Panc1 (cell line): ENCODE data around the gene CCBE1. TPM values are rescaled to one million over a fixed set of nuclear protein-coding genes. Genes with fewer than 3 reads are reported as not detected.

Experiments used
- ATAC-seq: fragments of 200-7000 bp; cut with Tn5 transposase; 2 replicates; pipeline ENCODE4 v1.9.1; 2020; ENCODE audit warnings: mild to moderate bottlenecking, moderate library complexity
- BruUV-seq: library from RNA; stranded (reverse); fragments of 400-500 nt; replicated peaks from 2 replicates; lab custom pipeline; 2021; lab: Mats Ljungman, UMichigan
- CTCF ChIA-PET: fragments of 300-600 bp; sonication (Branson Sonifier 250); formaldehyde crosslinking; loops from one replicate; lab custom pipeline; 2022; ENCODE audit warnings: antibody characterized with exemption; lab: Charles Lee
- POLR2A ChIA-PET: fragments of 300-600 bp; sonication (Branson Sonifier 250); formaldehyde crosslinking; loops from one replicate; lab custom pipeline; 2022; ENCODE audit warnings: antibody characterized with exemption; lab: Charles Lee
- DNase-seq: peaks from one replicate; pipeline ENCODE4 v3.0.0-alpha.2; 2010; ENCODE audit warnings: low read depth, low spot score
- H3K27ac ChIP-seq: 2 replicates; pipeline ENCODE4 v1.5.1; 2011; ENCODE audit warnings: mild to moderate bottlenecking, low read length, inconsistent platforms
- H3K27me3 ChIP-seq: fragments of 200-500 bp; sonication (Bioruptor generic); 2 replicates; pipeline ENCODE4 v1.6.0; 2014; ENCODE audit warnings: low read length, inconsistent platforms; ENCODE audit not compliant: control insufficient read depth, insufficient read depth
- H3K36me3 ChIP-seq: fragments of 200-500 bp; sonication (Bioruptor generic); 2 replicates; pipeline ENCODE4 v1.5.1; 2014; ENCODE audit warnings: inconsistent platforms, mild to moderate bottlenecking, low read length, moderate library complexity; ENCODE audit not compliant: control insufficient read depth, insufficient read depth
- H3K4me1 ChIP-seq: 2 replicates; pipeline ENCODE4 v1.5.1; 2011; ENCODE audit warnings: inconsistent platforms, mild to moderate bottlenecking, low read length, moderate library complexity; ENCODE audit not compliant: control insufficient read depth, insufficient read depth
- H3K4me3 ChIP-seq, 2 experiments: 2 replicates each; pipeline ENCODE4 v1.5.1; 2011 to 2012; ENCODE audit warnings: low read depth in 2 of 2, low read length in 2 of 2, mild to moderate bottlenecking in 2 of 2, inconsistent platforms in 1 of 2, moderate library complexity in 1 of 2
- H3K9me3 ChIP-seq: fragments of 200-500 bp; sonication (Bioruptor generic); 2 replicates; pipeline ENCODE4 v1.5.1; 2014; ENCODE audit warnings: low read depth, mild to moderate bottlenecking, inconsistent platforms, low read length, moderate library complexity; ENCODE audit not compliant: control insufficient read depth, insufficient read depth
- CTCF ChIP-seq: fragments of 450-650 bp; IDR thresholded peaks from 2 replicates; pipeline ENCODE4 v1.5.1; 2017; ENCODE audit warnings: mild to moderate bottlenecking
- POLR2AphosphoS5 ChIP-seq: IDR thresholded peaks from 2 replicates; pipeline ENCODE4 v1.6.1; 2012; ENCODE audit warnings: mild to moderate bottlenecking, low read depth, low read length, moderate library complexity
- SIN3A ChIP-seq: IDR thresholded peaks from 2 replicates; pipeline ENCODE4 v1.6.1; 2012; ENCODE audit warnings: low read depth, mild to moderate bottlenecking, low read length, moderate library complexity, borderline replicate concordance; ENCODE audit not compliant: insufficient read depth
- TCF7L2 ChIP-seq: IDR thresholded peaks from 2 replicates; pipeline ENCODE4 v1.6.1; 2011; ENCODE audit warnings: mild to moderate bottlenecking, low read depth, low read length, inconsistent platforms
- in situ Hi-C: cut with HindIII; loops from 2 replicates; pipeline ENCODE4 v1.10.0; 2016; ENCODE audit warnings: low sequenced_read_pairs, low pct_unique_long_range_greater_than_20kb
- intact Hi-C: fragments of 100-400 bp; cut with micrococcal nuclease; formaldehyde crosslinking; loops from one replicate; pipeline ENCODE4 v1.10.0; 2022; ENCODE audit not compliant: unreplicated experiment
- total RNA-seq: library from RNA; stranded (reverse); gene quantifications from one replicate; pipeline ENCODE4 v1.2.1, GENCODE V29; 2021; ENCODE audit not compliant: unreplicated experiment
- TF ChIP-seq, protein P1 (sequence below), 2 experiments: IDR thresholded peaks; 2 replicates each; pipeline ENCODE4 v1.6.1; 2011 to 2012; ENCODE audit warnings: low read depth in 2 of 2, control low read depth in 1 of 2, low read length in 1 of 2, mild to moderate bottlenecking in 1 of 2, moderate library complexity in 1 of 2; ENCODE audit not compliant: insufficient read depth in 1 of 2

The CCBE1 gene
- total RNA-seq, 1 experiment from 2014 or later: 0.13 TPM

DNA sequence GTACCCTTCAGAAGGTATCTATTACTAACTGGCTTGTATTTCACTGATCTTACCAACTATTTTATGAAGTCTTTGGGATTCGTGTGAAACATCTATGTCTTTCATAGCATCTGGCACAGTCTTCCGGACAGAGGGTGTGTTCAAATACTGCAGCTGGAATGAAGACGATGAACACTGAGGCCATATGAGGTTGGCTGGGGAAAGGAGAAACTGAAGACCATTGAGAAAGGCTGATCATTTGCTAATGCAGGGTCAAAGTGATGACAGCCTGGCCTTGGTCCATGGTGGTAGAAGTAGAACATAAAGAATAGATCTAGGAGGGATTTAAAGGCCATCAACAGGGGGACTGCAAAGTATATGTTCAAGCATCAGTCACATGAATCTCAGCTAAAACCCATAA lies 132.7 kb downstream of the CCBE1 start:
- ATAC-seq (no peak), DNase-seq (no peak)
- Histone ChIP-seq H3K36me3 (no peaks in the 10 kb centered on the region), H3K27me3 (no peaks in the 10 kb centered on the region), H3K9me3 (no peaks in the 10 kb centered on the region), H3K27ac (no peak overlapping the region), H3K4me1 (no peaks in the 10 kb centered on the region), H3K4me3 (no peak overlapping the region)
- in situ Hi-C loops: no loop called here
- ChIA-PET CTCF (no interaction called here), POLR2A (no interaction called here)
- BruUV-seq: no TSS peak
- intact Hi-C loops: no loop called here
- TF ChIP-seq CTCF (no peak), SIN3A (no peak), POLR2AphosphoS5 (no peak), TCF7L2 (no peak)
- TF ChIP-seq, protein P1, sequence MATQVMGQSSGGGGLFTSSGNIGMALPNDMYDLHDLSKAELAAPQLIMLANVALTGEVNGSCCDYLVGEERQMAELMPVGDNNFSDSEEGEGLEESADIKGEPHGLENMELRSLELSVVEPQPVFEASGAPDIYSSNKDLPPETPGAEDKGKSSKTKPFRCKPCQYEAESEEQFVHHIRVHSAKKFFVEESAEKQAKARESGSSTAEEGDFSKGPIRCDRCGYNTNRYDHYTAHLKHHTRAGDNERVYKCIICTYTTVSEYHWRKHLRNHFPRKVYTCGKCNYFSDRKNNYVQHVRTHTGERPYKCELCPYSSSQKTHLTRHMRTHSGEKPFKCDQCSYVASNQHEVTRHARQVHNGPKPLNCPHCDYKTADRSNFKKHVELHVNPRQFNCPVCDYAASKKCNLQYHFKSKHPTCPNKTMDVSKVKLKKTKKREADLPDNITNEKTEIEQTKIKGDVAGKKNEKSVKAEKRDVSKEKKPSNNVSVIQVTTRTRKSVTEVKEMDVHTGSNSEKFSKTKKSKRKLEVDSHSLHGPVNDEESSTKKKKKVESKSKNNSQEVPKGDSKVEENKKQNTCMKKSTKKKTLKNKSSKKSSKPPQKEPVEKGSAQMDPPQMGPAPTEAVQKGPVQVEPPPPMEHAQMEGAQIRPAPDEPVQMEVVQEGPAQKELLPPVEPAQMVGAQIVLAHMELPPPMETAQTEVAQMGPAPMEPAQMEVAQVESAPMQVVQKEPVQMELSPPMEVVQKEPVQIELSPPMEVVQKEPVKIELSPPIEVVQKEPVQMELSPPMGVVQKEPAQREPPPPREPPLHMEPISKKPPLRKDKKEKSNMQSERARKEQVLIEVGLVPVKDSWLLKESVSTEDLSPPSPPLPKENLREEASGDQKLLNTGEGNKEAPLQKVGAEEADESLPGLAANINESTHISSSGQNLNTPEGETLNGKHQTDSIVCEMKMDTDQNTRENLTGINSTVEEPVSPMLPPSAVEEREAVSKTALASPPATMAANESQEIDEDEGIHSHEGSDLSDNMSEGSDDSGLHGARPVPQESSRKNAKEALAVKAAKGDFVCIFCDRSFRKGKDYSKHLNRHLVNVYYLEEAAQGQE (IDR thresholded peaks at IDR 0.05; ENCODE audit: insufficient read depth in 1 of 2, low read depth in 2 of 2, low read length in 1 of 2): no peak

- intact Hi-C loops (no loop called here), in situ Hi-C loops (no loop called here)
- no peak for ATAC-seq
- CTCF ChIA-PET: no interaction called here
- H3K27ac ChIP-seq: no peak overlapping the region
- no peaks in the 10 kb centered on the region for H3K27me3 ChIP-seq
- no peaks in the 10 kb centered on the region for H3K9me3 ChIP-seq
- no peaks in the 10 kb centered on the region for H3K36me3 ChIP-seq
- no peak for DNase-seq
- no peaks in the 10 kb centered on the region for H3K4me1 ChIP-seq
- POLR2A ChIA-PET: no interaction called here
- TF ChIP-seq CTCF (no peak), SIN3A (no peak), POLR2AphosphoS5 (no peak), TCF7L2 (no peak)
- TF ChIP-seq, protein P1 (IDR thresholded peaks at IDR 0.05; ENCODE audit: insufficient read depth in 1 of 2, low read depth in 2 of 2, low read length in 1 of 2): no peak
- no TSS peak for BruUV-seq
- no peak overlapping the region for H3K4me3 ChIP-seq
Observed at GRCh38 chr18:59563176-59563785, 133.9 kb downstream of the CCBE1 start.
